ENCODE results near the gene DAPK2.
"Not testable (repeated sequence)": the region's sequence is repeated elsewhere in the genome, so short reads cannot be mapped to it uniquely, and the experiment has no call there.

GRCh38 chr15:64059104-64059503 lies 12.8 kb upstream of the DAPK2 start:
- TF ChIP-seq POLR2A (IDR thresholded peaks at IDR 0.05); CTCF (IDR thresholded peaks at IDR 0.05); EP300 (IDR thresholded peaks at IDR 0.05; ENCODE audit: low read depth): not testable (repeated sequence)

All from transverse colon (tissue), 3 donors.